ENCODE results near the gene FAM114A2. TPM values are rescaled to one million over a fixed set of nuclear protein-coding genes. Genes with fewer than 3 reads are reported as not detected.
A peak's percentile ranks its signal among the peaks of the same experiment; 100 is the strongest.
"Not testable (repeated sequence)": the region's sequence is repeated elsewhere in the genome, so short reads cannot be mapped to it uniquely, and the experiment has no call there.

FAM114A2 gene
- total RNA-seq, 2 donors from 2014 or later = 8.9 to 31.1 TPM

DNA sequence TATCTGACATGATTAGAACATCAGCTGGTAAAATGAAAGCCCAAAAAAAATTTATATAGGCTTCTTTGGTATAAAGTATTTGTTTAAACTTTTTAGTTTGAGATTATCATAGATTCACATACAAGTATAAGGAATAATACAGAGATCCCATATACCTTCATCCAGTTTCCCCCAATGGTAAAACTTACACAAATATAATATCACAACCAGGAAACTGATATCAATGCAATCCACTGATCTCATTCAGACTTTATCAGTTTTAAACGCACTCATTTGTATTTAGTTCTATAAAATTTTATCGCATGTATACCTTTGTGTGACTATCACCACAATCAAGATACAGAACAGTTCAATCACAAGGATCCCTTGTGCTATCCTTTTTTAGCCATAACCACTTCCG lies 3.8 kb downstream of the FAM114A2 start:
- intact Hi-C loops (cut with DNase I) = no loop called here
- TF ChIP-seq POLR2A (IDR thresholded peaks at IDR 0.05) = no peak
- TF ChIP-seq, protein P1, sequence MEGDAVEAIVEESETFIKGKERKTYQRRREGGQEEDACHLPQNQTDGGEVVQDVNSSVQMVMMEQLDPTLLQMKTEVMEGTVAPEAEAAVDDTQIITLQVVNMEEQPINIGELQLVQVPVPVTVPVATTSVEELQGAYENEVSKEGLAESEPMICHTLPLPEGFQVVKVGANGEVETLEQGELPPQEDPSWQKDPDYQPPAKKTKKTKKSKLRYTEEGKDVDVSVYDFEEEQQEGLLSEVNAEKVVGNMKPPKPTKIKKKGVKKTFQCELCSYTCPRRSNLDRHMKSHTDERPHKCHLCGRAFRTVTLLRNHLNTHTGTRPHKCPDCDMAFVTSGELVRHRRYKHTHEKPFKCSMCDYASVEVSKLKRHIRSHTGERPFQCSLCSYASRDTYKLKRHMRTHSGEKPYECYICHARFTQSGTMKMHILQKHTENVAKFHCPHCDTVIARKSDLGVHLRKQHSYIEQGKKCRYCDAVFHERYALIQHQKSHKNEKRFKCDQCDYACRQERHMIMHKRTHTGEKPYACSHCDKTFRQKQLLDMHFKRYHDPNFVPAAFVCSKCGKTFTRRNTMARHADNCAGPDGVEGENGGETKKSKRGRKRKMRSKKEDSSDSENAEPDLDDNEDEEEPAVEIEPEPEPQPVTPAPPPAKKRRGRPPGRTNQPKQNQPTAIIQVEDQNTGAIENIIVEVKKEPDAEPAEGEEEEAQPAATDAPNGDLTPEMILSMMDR (IDR thresholded peaks at IDR 0.05) = no peak
- no peaks in the 10 kb centered on the region for H3K9me3 ChIP-seq
- ATAC-seq (no peak), DNase-seq (no peak)
- H3K27me3 ChIP-seq = no peaks in the 10 kb centered on the region
- peaks cover 16% of the 10 kb centered on the region for H3K4me1 ChIP-seq
- 83 to 85% methylated on average over 3 of the region's 3 CpGs for WGBS, 2 donors
- H3K36me3 ChIP-seq (replicated peaks in 1 of 2; ENCODE audit: insufficient read depth in 1 of 2, low read depth in 2 of 2) = no peaks in the 10 kb centered on the region
- H3K4me3 ChIP-seq = no peak overlapping the region
- H3K27ac ChIP-seq = no peak overlapping the region

DNA sequence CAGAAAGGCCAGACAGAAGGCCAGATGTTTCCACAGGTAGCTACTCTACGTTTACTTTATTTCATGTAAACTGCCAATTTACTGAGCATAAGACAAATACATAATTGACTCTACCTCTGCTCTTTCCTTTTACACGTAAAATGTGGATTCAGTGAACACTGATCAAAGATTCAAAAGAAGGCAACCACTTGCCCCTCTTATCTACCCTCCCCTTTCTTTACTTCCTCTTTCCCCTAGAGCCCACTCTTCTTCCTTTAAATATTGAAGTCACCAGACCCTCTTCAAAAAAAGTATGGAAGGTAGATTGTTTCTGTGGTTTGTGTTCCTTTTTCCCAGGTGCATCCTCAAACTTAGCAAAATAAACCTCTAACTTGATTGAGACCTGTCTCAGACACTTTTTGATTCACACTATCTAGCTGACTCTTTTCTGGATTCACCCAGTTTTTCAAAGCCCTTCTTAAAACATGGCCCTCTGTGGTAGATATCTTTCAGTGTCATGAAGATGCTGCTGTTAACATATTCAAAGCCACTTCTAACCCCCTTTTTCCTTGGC lies 6.7 kb downstream of the FAM114A2 start:
- Histone ChIP-seq H3K9me3 (no peaks in the 10 kb centered on the region), H3K36me3 (replicated peaks in 1 of 2; ENCODE audit: insufficient read depth in 1 of 2, low read depth in 2 of 2) (peaks cover 0 to 5% of the 10 kb centered on the region in 2 donors), H3K4me3 (no peak overlapping the region), H3K27me3 (no peaks in the 10 kb centered on the region), H3K27ac (no peak overlapping the region), H3K4me1 (peaks cover 3% of the 10 kb centered on the region)
- no peak for ATAC-seq
- intact Hi-C loops (cut with DNase I) = no loop called here
- TF ChIP-seq, protein P1 (IDR thresholded peaks at IDR 0.05) = no peak
- no peak for TF ChIP-seq POLR2A (IDR thresholded peaks at IDR 0.05)
- 46 to 78% methylated on average over 2 of the region's 2 CpGs for WGBS, 2 donors
- no peak for DNase-seq

DNA sequence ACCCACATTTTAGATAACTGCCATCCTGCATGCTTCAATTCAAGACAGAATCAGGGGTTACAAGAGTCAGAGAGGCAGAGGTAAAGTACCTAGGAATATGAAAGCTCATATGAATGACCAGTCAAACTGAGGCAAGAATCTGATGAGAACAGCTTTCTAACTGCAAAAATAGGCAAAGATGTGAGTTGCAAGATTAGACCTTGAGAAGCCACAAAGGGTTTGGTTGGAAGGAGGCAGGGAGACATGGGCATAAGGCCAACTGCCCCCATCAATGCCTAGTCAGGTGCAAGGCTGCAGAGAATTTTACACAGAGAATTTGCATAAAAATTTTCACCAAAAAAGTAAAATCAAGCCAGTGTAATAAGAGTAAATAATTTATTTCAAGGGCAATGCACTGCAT lies 12.8 kb downstream of the FAM114A2 start:
- Histone ChIP-seq H3K4me3 (no peak overlapping the region), H3K9me3 (no peaks in the 10 kb centered on the region), H3K4me1 (no peaks in the 10 kb centered on the region), H3K36me3 (replicated peaks in 1 of 2; ENCODE audit: insufficient read depth in 1 of 2, low read depth in 2 of 2) (peaks cover 4 to 15% of the 10 kb centered on the region in 2 donors), H3K27me3 (no peaks in the 10 kb centered on the region), H3K27ac (no peak overlapping the region)
- ATAC-seq = no peak
- TF ChIP-seq, protein P1 (IDR thresholded peaks at IDR 0.05) = no peak
- TF ChIP-seq POLR2A (IDR thresholded peaks at IDR 0.05) = no peak
- intact Hi-C loops (cut with DNase I) = no loop called here
- DNase-seq = no peak

DNA sequence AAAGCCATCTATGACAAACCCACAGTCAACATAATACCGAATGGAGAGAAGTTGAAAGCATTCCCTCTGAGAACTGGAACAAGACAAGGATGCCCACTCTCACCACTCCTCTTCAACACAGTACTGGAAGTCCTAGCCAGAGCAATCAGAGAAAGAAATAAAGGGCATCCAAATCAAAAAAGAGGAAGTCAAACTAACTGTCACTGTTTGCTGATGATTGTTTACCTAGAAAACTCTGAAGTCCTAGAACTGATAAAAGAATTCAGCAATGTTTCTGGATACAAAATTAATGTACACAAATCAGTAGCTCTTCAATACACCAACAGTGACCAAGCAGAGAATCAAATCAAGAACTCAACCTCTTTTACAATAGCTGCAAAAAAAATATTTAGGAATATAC lies 19.8 kb downstream of the FAM114A2 start:
- H3K36me3 ChIP-seq (replicated peaks in 1 of 2; ENCODE audit: insufficient read depth in 1 of 2, low read depth in 2 of 2); intact Hi-C loops (cut with DNase I); H3K9me3 ChIP-seq; H3K4me1 ChIP-seq; H3K4me3 ChIP-seq; H3K27me3 ChIP-seq; DNase-seq; ATAC-seq; H3K27ac ChIP-seq: not testable (repeated sequence)
- WGBS, 2 donors = 91 to 100% methylated on average over 1 of the region's 1 CpG

DNA sequence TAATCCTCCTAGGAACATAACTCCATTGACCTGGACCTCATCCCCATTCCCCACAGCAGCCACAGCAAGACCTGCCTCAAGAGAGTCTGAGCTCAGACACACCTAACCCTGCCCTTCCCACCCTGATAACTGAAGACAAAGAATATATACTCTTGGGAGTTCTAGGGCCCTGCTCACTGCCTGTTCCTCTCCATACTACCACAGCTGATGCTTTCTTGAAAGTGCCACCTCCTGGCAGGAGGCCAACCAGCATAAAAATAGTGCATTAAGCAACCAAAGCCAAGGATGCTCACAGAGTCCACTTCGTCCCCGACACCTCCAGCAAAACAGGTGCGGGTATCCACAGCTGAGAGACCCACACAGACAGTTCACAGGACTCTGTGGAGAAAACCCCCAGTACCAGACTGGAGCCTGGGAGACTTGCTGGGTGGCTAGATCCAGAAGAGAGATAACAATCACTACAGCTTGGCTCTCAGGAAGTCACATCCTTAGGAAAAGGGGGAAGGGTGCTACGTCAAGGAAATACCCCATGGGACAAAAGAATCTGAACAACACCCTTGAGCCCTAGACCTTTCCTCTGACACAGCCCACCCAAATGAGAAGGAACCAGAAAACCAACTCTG lies 23.5 kb downstream of the FAM114A2 start:
- no peaks in the 10 kb centered on the region for H3K4me1 ChIP-seq
- no peaks in the 10 kb centered on the region for H3K27me3 ChIP-seq
- WGBS, 2 donors = 96 to 97% methylated on average over 4 of the region's 4 CpGs
- DNase-seq (peak in 1 of 4 donors; percentile 11), ATAC-seq (no peak)
- H3K36me3 ChIP-seq (replicated peaks in 1 of 2; ENCODE audit: insufficient read depth in 1 of 2, low read depth in 2 of 2) = peaks cover 0 to 7% of the 10 kb centered on the region in 2 donors
- H3K4me3 ChIP-seq = no peak overlapping the region
- no peak for TF ChIP-seq POLR2A (IDR thresholded peaks at IDR 0.05)
- TF ChIP-seq, protein P1 (IDR thresholded peaks at IDR 0.05) = no peak
- H3K9me3 ChIP-seq = peaks cover 0 to 9% (median 0%) of the 10 kb centered on the region in 3 donors
- no peak overlapping the region for H3K27ac ChIP-seq
- intact Hi-C loops (cut with DNase I) = no loop called here

Measured in body of pancreas (tissue), 4 donors.